ENCODE results near the gene TRAFD1. TPM values are rescaled to one million over a fixed set of nuclear protein-coding genes. Genes with fewer than 3 reads are reported as not detected.

The TRAFD1 gene
- total and polyA plus RNA-seq, 2 donors (not counting 3 experiments of a cell fraction or from before 2014, with no cell fraction given) = 20.3 to 24.9 TPM

GRCh38 chr12:112191840-112192321 is 66.5 kb downstream of the TRAFD1 start:
- DNase-seq (ENCODE audit: low read depth, low spot score) = peak; percentile 79
- Histone ChIP-seq H3K4me1 (ENCODE audit: control insufficient read depth, extremely low read depth, insufficient read depth, low read length) (peaks cover 6% of the 10 kb centered on the region), H3K27me3 (ENCODE audit: control insufficient read depth in 2 of 2, insufficient read depth in 2 of 2, low read length in 2 of 2) (no peaks in the 10 kb centered on the region), H3K9me1 (replicated peaks; ENCODE audit: control insufficient read depth, extremely low read depth, insufficient read depth, low read length) (no peaks in the 10 kb centered on the region), H3K27ac (ENCODE audit: insufficient read depth, low read depth, low read length) (no peak overlapping the region), H4K20me1 (replicated peaks; ENCODE audit: control insufficient read depth, extremely low read depth, insufficient read depth, low read length) (no peaks in the 10 kb centered on the region), H3K9me3 (replicated peaks; ENCODE audit: control insufficient read depth, insufficient read depth, low read length) (no peaks in the 10 kb centered on the region), H3K9ac (replicated peaks; ENCODE audit: extremely low read depth, insufficient read depth, low read length) (no peak overlapping the region), H3K36me3 (ENCODE audit: control insufficient read depth in 2 of 2, extremely low read depth in 1 of 2, insufficient read depth in 2 of 2, low read length in 2 of 2) (peaks cover 0 to 16% of the 10 kb centered on the region in 2 experiments), H2AFZ (ENCODE audit: low read depth, low read length) (no peak overlapping the region), H3K4me3 (replicated peaks in 1 of 3; ENCODE audit: insufficient read depth in 1 of 3, low read depth in 1 of 3, low read length in 3 of 3) (no peak overlapping the region), H3K4me2 (ENCODE audit: insufficient read depth, low read length) (no peak overlapping the region), H3K79me2 (ENCODE audit: control insufficient read depth, insufficient read depth, low read length) (no peaks in the 10 kb centered on the region)
- dilution Hi-C loops (cut with MboI; ENCODE audit: extremely low pct_ligation_motif_present, low sequenced_read_pairs) (no loop called here), intact Hi-C loops (cut with micrococcal nuclease) (no loop called here)
- no TSS peak for BruUV-seq (replicated peaks)
- TF ChIP-seq POLR2A (IDR thresholded peaks at IDR 0.05; ENCODE audit: low read depth, low read length) (no peak), EZH2 (IDR thresholded peaks at IDR 0.05; ENCODE audit: borderline replicate concordance, low read depth, low read length, severe bottlenecking) (no peak), FOS (IDR thresholded peaks at IDR 0.05; ENCODE audit: borderline replicate concordance, insufficient read depth, low read length) (no peak), MYC (IDR thresholded peaks at IDR 0.05; ENCODE audit: low read depth, low read length) (no peak), MAX (IDR thresholded peaks at IDR 0.05; ENCODE audit: insufficient read depth, insufficient read length) (no peak), JUN (IDR thresholded peaks at IDR 0.05; ENCODE audit: borderline replicate concordance, insufficient read depth, insufficient read length, low read depth) (no peak), CTCF (IDR thresholded peaks at IDR 0.05; ENCODE audit: extremely low read depth in 1 of 2, insufficient read depth in 1 of 2, low read depth in 1 of 2, low read length in 2 of 2) (no peak), POLR2AphosphoS5 (IDR thresholded peaks at IDR 0.05; ENCODE audit: insufficient read depth, low read depth, low read length) (no peak), GATA2 (IDR thresholded peaks at IDR 0.05; ENCODE audit: insufficient read depth, insufficient read length, low read depth, low read length) (no peak)
- peak; percentile 76 for FAIRE-seq
- POLR2A ChIA-PET = no interaction called here
- CTCF ChIA-PET = interaction anchor here (1.2 to 11.6 kb wide), 2 partner anchors 11 to 195 kb away, joined by 4 to 253 read pairs; no protein-coding TSS in a partner anchor
